Measurements from ENCODE around the gene SALL2. TPM values are rescaled to one million over a fixed set of nuclear protein-coding genes. Genes with fewer than 3 reads are reported as not detected.

SALL2 gene
- 14.2 and 17.1 TPM in 2 replicates for total RNA-seq

GRCh38 chr14:21525962-21526671 lies at the start of gene SALL2:
TSS of gene SALL2 (minus strand) at chr14:21526346. CDS start at chr14:21526127, 219 bp downstream.
- TF ChIP-seq, protein P1, sequence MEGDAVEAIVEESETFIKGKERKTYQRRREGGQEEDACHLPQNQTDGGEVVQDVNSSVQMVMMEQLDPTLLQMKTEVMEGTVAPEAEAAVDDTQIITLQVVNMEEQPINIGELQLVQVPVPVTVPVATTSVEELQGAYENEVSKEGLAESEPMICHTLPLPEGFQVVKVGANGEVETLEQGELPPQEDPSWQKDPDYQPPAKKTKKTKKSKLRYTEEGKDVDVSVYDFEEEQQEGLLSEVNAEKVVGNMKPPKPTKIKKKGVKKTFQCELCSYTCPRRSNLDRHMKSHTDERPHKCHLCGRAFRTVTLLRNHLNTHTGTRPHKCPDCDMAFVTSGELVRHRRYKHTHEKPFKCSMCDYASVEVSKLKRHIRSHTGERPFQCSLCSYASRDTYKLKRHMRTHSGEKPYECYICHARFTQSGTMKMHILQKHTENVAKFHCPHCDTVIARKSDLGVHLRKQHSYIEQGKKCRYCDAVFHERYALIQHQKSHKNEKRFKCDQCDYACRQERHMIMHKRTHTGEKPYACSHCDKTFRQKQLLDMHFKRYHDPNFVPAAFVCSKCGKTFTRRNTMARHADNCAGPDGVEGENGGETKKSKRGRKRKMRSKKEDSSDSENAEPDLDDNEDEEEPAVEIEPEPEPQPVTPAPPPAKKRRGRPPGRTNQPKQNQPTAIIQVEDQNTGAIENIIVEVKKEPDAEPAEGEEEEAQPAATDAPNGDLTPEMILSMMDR (IDR thresholded peaks at IDR 0.05; ENCODE audit: insufficient read depth, low read length, poor library complexity, severe bottlenecking), result no peak
- Histone ChIP-seq H3K36me3 (ENCODE audit: control insufficient read depth, insufficient read depth, low read length) (peaks cover 1% of the 10 kb centered on the region), H3K27me3 (ENCODE audit: control insufficient read depth, insufficient read depth, low read length) (no peaks in the 10 kb centered on the region), H3K4me3 (ENCODE audit: low read depth, low read length) (peak within 1 kb of the TSS; percentile 90)
- no peak for DNase-seq (ENCODE audit: low read depth)

- Histone ChIP-seq H3K27me3 (ENCODE audit: control insufficient read depth, insufficient read depth, low read length) (no peaks in the 10 kb centered on the region), H3K4me3 (ENCODE audit: low read depth, low read length) (no peak overlapping the region), H3K36me3 (ENCODE audit: control insufficient read depth, insufficient read depth, low read length) (no peaks in the 10 kb centered on the region)
- no peak for DNase-seq (ENCODE audit: low read depth)
- TF ChIP-seq, protein P1 (IDR thresholded peaks at IDR 0.05; ENCODE audit: insufficient read depth, low read length, poor library complexity, severe bottlenecking), result no peak
Observed at GRCh38 chr14:21575661-21576060, 49.5 kb upstream of the SALL2 start.

GRCh38 chr14:21572604-21573003 lies 46.5 kb upstream of the SALL2 start:
- no peak for DNase-seq (ENCODE audit: low read depth)
- Histone ChIP-seq H3K36me3 (ENCODE audit: control insufficient read depth, insufficient read depth, low read length) (no peaks in the 10 kb centered on the region), H3K27me3 (ENCODE audit: control insufficient read depth, insufficient read depth, low read length) (no peaks in the 10 kb centered on the region), H3K4me3 (ENCODE audit: low read depth, low read length) (no peak overlapping the region)
- TF ChIP-seq, protein P1 (IDR thresholded peaks at IDR 0.05; ENCODE audit: insufficient read depth, low read length, poor library complexity, severe bottlenecking), result no peak

- TF ChIP-seq, protein P1 (IDR thresholded peaks at IDR 0.05; ENCODE audit: insufficient read depth, low read length, poor library complexity, severe bottlenecking), result no peak
- DNase-seq (ENCODE audit: low read depth), result no peak
- H3K27me3 ChIP-seq (ENCODE audit: control insufficient read depth, insufficient read depth, low read length), result no peaks in the 10 kb centered on the region
- H3K36me3 ChIP-seq (ENCODE audit: control insufficient read depth, insufficient read depth, low read length), result no peaks in the 10 kb centered on the region
- no peak overlapping the region for H3K4me3 ChIP-seq (ENCODE audit: low read depth, low read length)
Observed at GRCh38 chr14:21558703-21559170, 32.6 kb upstream of the SALL2 start.

GRCh38 chr14:21557084-21557901 lies 31.1 kb upstream of the SALL2 start:
- DNase-seq (ENCODE audit: low read depth), result peak; percentile 53
- Histone ChIP-seq H3K27me3 (ENCODE audit: control insufficient read depth, insufficient read depth, low read length) (no peaks in the 10 kb centered on the region), H3K36me3 (ENCODE audit: control insufficient read depth, insufficient read depth, low read length) (no peaks in the 10 kb centered on the region), H3K4me3 (ENCODE audit: low read depth, low read length) (no peak overlapping the region)
- TF ChIP-seq, protein P1 (IDR thresholded peaks at IDR 0.05; ENCODE audit: insufficient read depth, low read length, poor library complexity, severe bottlenecking), result peak; percentile 56
